HEK293 (cell line): ENCODE results near the gene TTC23L.

Experiments used
- CTCF ChIA-PET: fragments of 350-600 bp; formaldehyde crosslinking; extraction: SDS; loops from one replicate; lab custom pipeline; 2021; ENCODE audit warnings: antibody characterized with exemption; lab: Yijun Ruan, JAX
- POLR2A ChIA-PET: fragments of 300-600 bp; formaldehyde crosslinking; extraction: SDS; loops from one replicate; lab custom pipeline; 2020; ENCODE audit warnings: antibody characterized with exemption, inconsistent platforms; lab: Yijun Ruan, JAX
- H3K27ac ChIP-seq: fragments of 200-500 bp; sonication (Bioruptor generic); 2 replicates; pipeline ENCODE4 v1.5.1; 2014; ENCODE audit warnings: low read depth, low read length, control low read depth, inconsistent platforms; ENCODE audit errors: extremely low read depth
- H3K36me3 ChIP-seq, 2 experiments: fragments of 200-500 bp in 1 of 2; sonication (Bioruptor generic) in 1 of 2; 1 replicate in 1 of 2; 2 replicates in 1 of 2; pipeline ENCODE4 v1.5.1; 2014 to 2017; ENCODE audit warnings: inconsistent platforms in 2 of 2, low read length in 2 of 2; ENCODE audit not compliant: control insufficient read depth in 2 of 2, insufficient read depth in 1 of 2
- H3K4me1 ChIP-seq: fragments of 200-500 bp; sonication (Bioruptor generic); 2 replicates; pipeline ENCODE4 v1.5.1; 2014; ENCODE audit warnings: mild to moderate bottlenecking, low read length, inconsistent platforms; ENCODE audit not compliant: control insufficient read depth, insufficient read depth
- H3K4me3 ChIP-seq: 2 replicates; pipeline ENCODE4 v1.5.1; 2011; ENCODE audit warnings: low read depth, mild to moderate bottlenecking, control low read depth, low read length, moderate library complexity
- H3K9me3 ChIP-seq: fragments of 200-500 bp; sonication (Bioruptor generic); 2 replicates; pipeline ENCODE4 v1.5.1; 2014; ENCODE audit warnings: low read depth, low read length, inconsistent platforms; ENCODE audit not compliant: control insufficient read depth, insufficient read depth
- BCL6B ChIP-seq: fragments of 450-650 bp; formaldehyde crosslinking; IDR thresholded peaks from 2 replicates; pipeline ENCODE4 v1.5.1; 2017; ENCODE audit warnings: missing biosample characterization, missing genetic modification characterization
- MZF1 ChIP-seq: fragments of 450-650 bp; formaldehyde crosslinking; IDR thresholded peaks from 2 replicates; pipeline ENCODE4 v1.5.1; 2017; ENCODE audit warnings: missing biosample characterization, missing genetic modification characterization, borderline replicate concordance
- PRDM1 ChIP-seq: fragments of 450-650 bp; formaldehyde crosslinking; IDR thresholded peaks from 2 replicates; pipeline ENCODE4; 2016; ENCODE audit warnings: missing biosample characterization, missing genetic modification characterization
- SCRT2 ChIP-seq: fragments of 450-650 bp; formaldehyde crosslinking; IDR thresholded peaks from 2 replicates; pipeline ENCODE4 v1.5.1; 2016; ENCODE audit warnings: missing biosample characterization, missing genetic modification characterization
- SETDB1 ChIP-seq: IDR thresholded peaks from one replicate; pipeline ENCODE4 v1.6.1; 2017; ENCODE audit warnings: mild to moderate bottlenecking, low read length, moderate library complexity, mixed read lengths; ENCODE audit not compliant: insufficient read length
- SP7 ChIP-seq: fragments of 450-650 bp; formaldehyde crosslinking; IDR thresholded peaks from 2 replicates; pipeline ENCODE4 v1.5.1; 2016; ENCODE audit warnings: missing biosample characterization, missing genetic modification characterization
- ZBTB20 ChIP-seq: fragments of 450-650 bp; formaldehyde crosslinking; IDR thresholded peaks from 2 replicates; pipeline ENCODE4 v1.5.1; 2016; ENCODE audit warnings: missing biosample characterization, missing genetic modification characterization
- ZFP37 ChIP-seq: fragments of 450-650 bp; formaldehyde crosslinking; IDR thresholded peaks from 2 replicates; pipeline ENCODE4 v1.5.1; 2016; ENCODE audit warnings: missing biosample characterization, missing genetic modification characterization
- ZNF175 ChIP-seq: fragments of 450-650 bp; formaldehyde crosslinking; IDR thresholded peaks from 2 replicates; pipeline ENCODE4 v1.5.1; 2016; ENCODE audit warnings: missing biosample characterization, missing genetic modification characterization
- ZNF184 ChIP-seq: fragments of 450-650 bp; IDR thresholded peaks from 2 replicates; pipeline ENCODE4 v1.5.1; 2018; ENCODE audit warnings: missing biosample characterization, mild to moderate bottlenecking, missing genetic modification characterization
- ZNF280C ChIP-seq: fragments of 450-650 bp; formaldehyde crosslinking; IDR thresholded peaks from 2 replicates; pipeline ENCODE4 v1.5.1; 2016; ENCODE audit warnings: missing biosample characterization, missing genetic modification characterization
- ZNF37A ChIP-seq: fragments of 450-650 bp; IDR thresholded peaks from 2 replicates; pipeline ENCODE4 v1.5.1; 2018; ENCODE audit warnings: missing biosample characterization, missing genetic modification characterization
- ZNF433 ChIP-seq: fragments of 450-650 bp; formaldehyde crosslinking; IDR thresholded peaks from 2 replicates; pipeline ENCODE4 v1.5.1; 2016; ENCODE audit warnings: missing biosample characterization, missing genetic modification characterization, low read depth
- ZNF571 ChIP-seq: fragments of 450-650 bp; formaldehyde crosslinking; IDR thresholded peaks from 2 replicates; pipeline ENCODE4 v1.5.0; 2017; ENCODE audit warnings: missing biosample characterization, missing genetic modification characterization
- ZNF580 ChIP-seq: fragments of 450-650 bp; formaldehyde crosslinking; IDR thresholded peaks from 2 replicates; pipeline ENCODE4 v1.5.1; 2016; ENCODE audit warnings: missing biosample characterization, missing genetic modification characterization
- ZNF621 ChIP-seq: fragments of 450-650 bp; formaldehyde crosslinking; IDR thresholded peaks from 2 replicates; pipeline ENCODE4 v1.5.1; 2017; ENCODE audit warnings: missing biosample characterization, missing genetic modification characterization
- ZNF658 ChIP-seq: fragments of 450-650 bp; formaldehyde crosslinking; IDR thresholded peaks from 2 replicates; pipeline ENCODE4; 2016; ENCODE audit warnings: missing biosample characterization, missing genetic modification characterization
- ZNF704 ChIP-seq: fragments of 450-650 bp; formaldehyde crosslinking; IDR thresholded peaks from 2 replicates; pipeline ENCODE4 v1.5.1; 2016; ENCODE audit warnings: missing biosample characterization, missing genetic modification characterization
- ZNF776 ChIP-seq: fragments of 450-650 bp; formaldehyde crosslinking; IDR thresholded peaks from 2 replicates; pipeline ENCODE4 v1.5.0; 2017; ENCODE audit warnings: missing biosample characterization, missing genetic modification characterization, borderline replicate concordance
- ZXDB ChIP-seq: fragments of 450-650 bp; formaldehyde crosslinking; IDR thresholded peaks from 2 replicates; pipeline ENCODE4 v1.5.1; 2016; ENCODE audit warnings: missing biosample characterization, missing genetic modification characterization
- TF ChIP-seq, protein P1 (sequence below): fragments of 450-650 bp; formaldehyde crosslinking; IDR thresholded peaks from 2 replicates; pipeline ENCODE4 v1.5.1; 2017; ENCODE audit warnings: missing biosample characterization, missing genetic modification characterization
- TF ChIP-seq, protein P2 (sequence below): fragments of 450-650 bp; formaldehyde crosslinking; IDR thresholded peaks from 2 replicates; pipeline ENCODE4 v1.5.1; 2017; ENCODE audit warnings: missing biosample characterization, missing genetic modification characterization
- TF ChIP-seq, protein P3 (sequence below): fragments of 450-650 bp; formaldehyde crosslinking; IDR thresholded peaks from 2 replicates; pipeline ENCODE4 v1.5.1; 2016; ENCODE audit warnings: missing biosample characterization, missing genetic modification characterization
- TF ChIP-seq, protein P4 (sequence below): fragments of 450-650 bp; formaldehyde crosslinking; IDR thresholded peaks from 2 replicates; pipeline ENCODE4 v1.5.1; 2016; ENCODE audit warnings: missing biosample characterization, missing genetic modification characterization
- TF ChIP-seq, protein P5 (sequence below): fragments of 450-650 bp; formaldehyde crosslinking; optimal IDR thresholded peaks from 2 replicates; pipeline ENCODE3; 2016; ENCODE audit warnings: missing biosample characterization, mild to moderate bottlenecking, missing genetic modification characterization

TTC23L gene

GRCh38 chr5:34811706-34812105 lies 27.3 kb upstream of the TTC23L start:
- Histone ChIP-seq H3K4me1 (no peaks in the 10 kb centered on the region), H3K9me3 (no peaks in the 10 kb centered on the region), H3K27ac (no peak overlapping the region), H3K4me3 (no peak overlapping the region), H3K36me3 (peaks cover 26 to 39% of the 10 kb centered on the region in 2 experiments)
- ChIA-PET CTCF (no interaction called here), POLR2A (no interaction called here)
- TF ChIP-seq, protein P1, sequence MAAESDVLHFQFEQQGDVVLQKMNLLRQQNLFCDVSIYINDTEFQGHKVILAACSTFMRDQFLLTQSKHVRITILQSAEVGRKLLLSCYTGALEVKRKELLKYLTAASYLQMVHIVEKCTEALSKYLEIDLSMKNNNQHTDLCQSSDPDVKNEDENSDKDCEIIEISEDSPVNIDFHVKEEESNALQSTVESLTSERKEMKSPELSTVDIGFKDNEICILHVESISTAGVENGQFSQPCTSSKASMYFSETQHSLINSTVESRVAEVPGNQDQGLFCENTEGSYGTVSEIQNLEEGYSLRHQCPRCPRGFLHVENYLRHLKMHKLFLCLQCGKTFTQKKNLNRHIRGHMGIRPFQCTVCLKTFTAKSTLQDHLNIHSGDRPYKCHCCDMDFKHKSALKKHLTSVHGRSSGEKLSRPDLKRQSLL (tag by site-specific recombination): no peak
- TF ChIP-seq ZXDB (tag by site-specific recombination): no peak
- no peak for TF ChIP-seq PRDM1 (tag by site-specific recombination)
- no peak for TF ChIP-seq ZFP37
- TF ChIP-seq, protein P2, sequence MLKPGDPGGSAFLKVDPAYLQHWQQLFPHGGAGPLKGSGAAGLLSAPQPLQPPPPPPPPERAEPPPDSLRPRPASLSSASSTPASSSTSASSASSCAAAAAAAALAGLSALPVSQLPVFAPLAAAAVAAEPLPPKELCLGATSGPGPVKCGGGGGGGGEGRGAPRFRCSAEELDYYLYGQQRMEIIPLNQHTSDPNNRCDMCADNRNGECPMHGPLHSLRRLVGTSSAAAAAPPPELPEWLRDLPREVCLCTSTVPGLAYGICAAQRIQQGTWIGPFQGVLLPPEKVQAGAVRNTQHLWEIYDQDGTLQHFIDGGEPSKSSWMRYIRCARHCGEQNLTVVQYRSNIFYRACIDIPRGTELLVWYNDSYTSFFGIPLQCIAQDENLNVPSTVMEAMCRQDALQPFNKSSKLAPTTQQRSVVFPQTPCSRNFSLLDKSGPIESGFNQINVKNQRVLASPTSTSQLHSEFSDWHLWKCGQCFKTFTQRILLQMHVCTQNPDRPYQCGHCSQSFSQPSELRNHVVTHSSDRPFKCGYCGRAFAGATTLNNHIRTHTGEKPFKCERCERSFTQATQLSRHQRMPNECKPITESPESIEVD (tag by site-specific recombination): no peak
- TF ChIP-seq ZNF621 (tag by site-specific recombination): no peak
- TF ChIP-seq MZF1 (tag by site-specific recombination): no peak
- TF ChIP-seq ZNF37A (tag by site-specific recombination): no peak
- no peak for TF ChIP-seq ZNF280C (tag by site-specific recombination)
- TF ChIP-seq ZNF580 (tag by site-specific recombination): no peak
- no peak for TF ChIP-seq ZNF658 (tag by site-specific recombination)
- no peak for TF ChIP-seq SP7 (tag by site-specific recombination)
- no peak for TF ChIP-seq SCRT2 (tag by site-specific recombination)
- TF ChIP-seq ZNF776 (tag by site-specific recombination): no peak
- no peak for TF ChIP-seq ZNF704 (tag by site-specific recombination)
- TF ChIP-seq, protein P3, sequence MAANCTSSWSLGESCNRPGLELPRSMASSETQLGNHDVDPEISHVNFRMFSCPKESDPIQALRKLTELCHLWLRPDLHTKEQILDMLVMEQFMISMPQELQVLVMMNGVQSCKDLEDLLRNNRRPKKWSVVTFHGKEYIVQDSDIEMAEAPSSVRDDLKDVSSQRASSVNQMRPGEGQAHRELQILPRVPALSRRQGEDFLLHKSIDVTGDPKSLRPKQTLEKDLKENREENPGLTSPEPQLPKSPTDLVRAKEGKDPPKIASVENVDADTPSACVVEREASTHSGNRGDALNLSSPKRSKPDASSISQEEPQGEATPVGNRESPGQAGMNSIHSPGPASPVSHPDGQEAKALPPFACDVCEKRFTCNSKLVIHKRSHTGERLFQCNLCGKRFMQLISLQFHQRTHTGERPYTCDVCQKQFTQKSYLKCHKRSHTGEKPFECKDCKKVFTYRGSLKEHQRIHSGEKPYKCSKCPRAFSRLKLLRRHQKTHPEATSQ (tag by site-specific recombination): no peak
- no peak for TF ChIP-seq ZNF433
- TF ChIP-seq, all 188 proteins: peak for 0

DNA sequence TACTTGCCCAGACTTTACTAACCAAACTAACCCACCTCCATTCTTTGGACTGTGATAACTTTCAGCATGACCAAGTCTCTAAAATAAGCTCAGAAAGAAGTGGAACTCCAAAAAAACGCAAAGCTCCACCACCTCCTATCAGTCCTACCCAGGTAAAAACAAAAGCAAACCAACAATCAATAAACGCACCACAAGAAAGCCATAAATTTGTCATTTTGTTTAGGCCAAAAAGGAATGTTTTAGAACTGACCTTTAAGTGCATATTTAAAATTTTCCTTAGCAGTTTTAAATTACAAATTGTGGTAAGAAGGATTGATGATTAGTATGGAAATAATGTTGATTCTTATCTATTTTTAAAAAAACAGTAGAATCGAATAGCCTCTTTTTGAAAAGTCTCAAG lies 25.5 kb upstream of the TTC23L start:
- ChIA-PET CTCF (interaction anchor here (0.5 to 0.6 kb wide), 2 partner anchors 82 to 155 kb away, joined by 3 to 4 read pairs; no protein-coding TSS in a partner anchor), POLR2A (no interaction called here)
- H3K27ac ChIP-seq: no peak overlapping the region
- H3K4me1 ChIP-seq: no peaks in the 10 kb centered on the region
- peaks cover 27 to 50% of the 10 kb centered on the region in 2 experiments for H3K36me3 ChIP-seq
- H3K9me3 ChIP-seq: no peaks in the 10 kb centered on the region
- H3K4me3 ChIP-seq: no peak overlapping the region
- TF ChIP-seq ZNF175 (tag by site-specific recombination): no peak
- TF ChIP-seq, protein P4, sequence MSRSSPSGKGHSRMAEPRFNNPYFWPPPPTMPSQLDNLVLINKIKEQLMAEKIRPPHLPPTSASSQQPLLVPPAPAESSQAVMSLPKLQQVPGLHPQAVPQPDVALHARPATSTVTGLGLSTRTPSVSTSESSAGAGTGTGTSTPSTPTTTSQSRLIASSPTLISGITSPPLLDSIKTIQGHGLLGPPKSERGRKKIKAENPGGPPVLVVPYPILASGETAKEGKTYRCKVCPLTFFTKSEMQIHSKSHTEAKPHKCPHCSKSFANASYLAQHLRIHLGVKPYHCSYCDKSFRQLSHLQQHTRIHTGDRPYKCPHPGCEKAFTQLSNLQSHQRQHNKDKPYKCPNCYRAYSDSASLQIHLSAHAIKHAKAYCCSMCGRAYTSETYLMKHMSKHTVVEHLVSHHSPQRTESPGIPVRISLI (tag by site-specific recombination): no peak
- no peak for TF ChIP-seq ZNF571 (tag by site-specific recombination)
- TF ChIP-seq, protein P5, sequence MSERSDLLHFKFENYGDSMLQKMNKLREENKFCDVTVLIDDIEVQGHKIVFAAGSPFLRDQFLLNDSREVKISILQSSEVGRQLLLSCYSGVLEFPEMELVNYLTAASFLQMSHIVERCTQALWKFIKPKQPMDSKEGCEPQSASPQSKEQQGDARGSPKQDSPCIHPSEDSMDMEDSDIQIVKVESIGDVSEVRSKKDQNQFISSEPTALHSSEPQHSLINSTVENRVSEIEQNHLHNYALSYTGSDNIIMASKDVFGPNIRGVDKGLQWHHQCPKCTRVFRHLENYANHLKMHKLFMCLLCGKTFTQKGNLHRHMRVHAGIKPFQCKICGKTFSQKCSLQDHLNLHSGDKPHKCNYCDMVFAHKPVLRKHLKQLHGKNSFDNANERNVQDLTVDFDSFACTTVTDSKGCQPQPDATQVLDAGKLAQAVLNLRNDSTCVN (tag by site-specific recombination): no peak
- TF ChIP-seq BCL6B (tag by site-specific recombination): no peak
- TF ChIP-seq ZNF184: no peak
- no peak for TF ChIP-seq ZBTB20 (tag by site-specific recombination)
- no peak for TF ChIP-seq SETDB1
